ENCODE measurements around the gene C10orf95. TPM values are rescaled to one million over a fixed set of nuclear protein-coding genes. Genes with fewer than 3 reads are reported as not detected.
A peak's percentile ranks its signal among the peaks of the same experiment; 100 is the strongest.

Gene C10orf95
- total and polyA plus RNA-seq, 5 donors from 2014 or later = 0.35 to 1.1 (median 0.52) TPM

DNA sequence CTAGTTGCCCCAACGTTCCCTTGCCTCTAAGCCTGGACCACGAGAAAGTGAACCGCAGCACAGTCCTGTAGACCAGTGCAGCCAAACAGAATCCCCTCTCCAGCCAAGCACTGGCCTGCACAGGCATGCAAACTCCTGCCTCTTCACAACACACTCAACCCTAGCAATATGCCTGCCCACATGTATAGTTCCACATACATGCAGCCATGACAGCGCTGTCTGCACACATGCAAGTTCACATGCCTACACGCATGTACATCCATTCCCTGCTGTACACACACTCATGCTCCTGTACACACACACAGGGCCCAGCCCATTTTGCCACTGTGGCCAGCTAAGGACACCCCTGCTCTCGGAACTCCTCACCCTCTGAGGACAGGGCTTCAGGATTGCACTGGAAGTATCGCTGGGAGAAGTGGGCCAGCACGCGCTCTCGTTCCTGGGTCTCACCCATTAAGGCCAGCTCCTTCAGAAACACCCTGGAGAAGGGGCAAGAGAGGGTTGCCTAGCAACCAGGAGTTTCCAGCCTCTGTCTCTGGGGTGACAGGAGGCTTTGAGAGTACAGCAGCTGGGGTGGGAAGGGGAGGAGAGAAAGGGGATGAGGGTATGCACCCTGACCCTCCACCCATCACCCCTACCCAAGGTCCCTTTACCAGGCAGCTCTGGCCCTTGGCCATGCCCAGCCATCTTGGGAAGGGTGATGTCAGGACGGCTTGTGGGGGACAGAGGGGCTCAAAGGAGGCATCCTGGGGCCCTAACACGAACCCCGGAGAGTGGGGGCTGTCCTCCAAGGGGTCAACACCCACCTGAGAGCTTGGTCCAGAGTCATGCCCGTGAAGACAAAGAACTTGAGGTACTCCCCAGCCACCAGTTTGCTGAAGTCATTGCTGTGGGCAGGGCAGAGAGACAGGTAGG lies 39.7 kb downstream of the C10orf95 start:
- H3K4me1 Mint-ChIP-seq = peaks cover 6 to 35% (median 23%) of the 10 kb centered on the region in 4 donors
- ATAC-seq (ENCODE audit: low read depth in 2 of 2) (no peak), DNase-seq (no peak)
- peak overlapping the region in 1 of 3 donors; percentile 38 for H3K27ac Mint-ChIP-seq
- H3K9me3 Mint-ChIP-seq = peaks cover 0 to 5% (median 0%) of the 10 kb centered on the region in 7 donors
- Histone ChIP-seq H3K36me3 (ENCODE audit: control insufficient read depth, insufficient read depth, low read length) (no peaks in the 10 kb centered on the region), H3K27me3 (ENCODE audit: control insufficient read depth, insufficient read depth, low read length) (peaks cover 16% of the 10 kb centered on the region), H3K9me3 (ENCODE audit: control insufficient read depth in 2 of 2, low read length in 2 of 2) (no peaks in the 10 kb centered on the region), H3K4me3 (ENCODE audit: low read depth, low read length) (no peak overlapping the region), H3K4me1 (ENCODE audit: control insufficient read depth, insufficient read depth, low read length, poor library complexity, severe bottlenecking) (peaks cover 33% of the 10 kb centered on the region), H3K27ac (ENCODE audit: insufficient read depth, low read length, poor library complexity, severe bottlenecking) (no peak overlapping the region)
- peak overlapping the region; percentile 66 to 84 (median 80) for H3K4me3 Mint-ChIP-seq
- no peaks in the 10 kb centered on the region for H3K36me3 Mint-ChIP-seq
- H3K27me3 Mint-ChIP-seq = peaks cover 53% of the 10 kb centered on the region

DNA sequence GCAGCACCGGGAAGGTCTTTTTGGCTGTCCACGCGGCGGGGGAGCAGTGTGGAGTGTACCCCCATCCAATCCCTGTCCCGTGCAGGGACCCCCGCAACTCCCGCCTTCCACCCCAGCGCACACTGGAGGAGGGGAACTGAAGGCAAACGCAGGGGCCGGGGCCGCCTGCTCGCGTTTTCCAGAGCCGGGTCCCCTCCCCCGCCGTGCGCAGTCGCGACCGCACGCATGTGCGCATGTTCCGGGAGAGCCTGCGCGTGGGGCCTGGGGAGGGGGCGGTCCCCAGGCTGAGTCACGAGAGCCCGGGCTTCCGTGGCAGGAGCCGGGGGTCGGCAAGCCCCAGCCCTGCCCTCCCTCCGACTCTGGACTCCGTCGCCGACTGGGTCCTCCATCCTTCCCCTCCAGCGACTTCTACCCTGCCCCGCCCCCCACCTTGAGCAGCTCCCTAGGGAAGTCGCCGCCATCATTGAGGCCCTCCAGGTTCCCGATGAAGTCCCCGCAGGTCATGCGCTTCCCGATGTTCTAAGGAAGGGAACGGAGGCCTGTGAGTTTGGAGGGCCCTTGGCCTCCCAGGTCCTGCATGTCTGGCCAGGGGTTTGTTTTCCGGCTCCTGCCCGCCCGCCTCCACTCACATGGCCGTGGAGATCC lies 40.8 kb downstream of the C10orf95 start:
- no peak overlapping the region for H3K27ac ChIP-seq (ENCODE audit: insufficient read depth, low read length, poor library complexity, severe bottlenecking)
- ATAC-seq (ENCODE audit: low read depth in 2 of 2) (no peak), DNase-seq (peak in 2 of 3 donors; percentile 44 to 45)
- peaks cover 33% of the 10 kb centered on the region for H3K4me1 ChIP-seq (ENCODE audit: control insufficient read depth, insufficient read depth, low read length, poor library complexity, severe bottlenecking)
- H3K27ac Mint-ChIP-seq = peak overlapping the region in 1 of 3 donors; percentile 33
- peaks cover 16% of the 10 kb centered on the region for H3K27me3 ChIP-seq (ENCODE audit: control insufficient read depth, insufficient read depth, low read length)
- peaks cover 6 to 35% (median 23%) of the 10 kb centered on the region in 4 donors for H3K4me1 Mint-ChIP-seq
- peak overlapping the region; percentile 72 to 95 (median 85) for H3K4me3 Mint-ChIP-seq
- no peak overlapping the region for H3K4me3 ChIP-seq (ENCODE audit: low read depth, low read length)
- no peaks in the 10 kb centered on the region for H3K9me3 ChIP-seq (ENCODE audit: control insufficient read depth in 2 of 2, low read length in 2 of 2)
- H3K9me3 Mint-ChIP-seq = peaks cover 0 to 5% (median 0%) of the 10 kb centered on the region in 7 donors
- no peaks in the 10 kb centered on the region for H3K36me3 ChIP-seq (ENCODE audit: control insufficient read depth, insufficient read depth, low read length)
- H3K36me3 Mint-ChIP-seq = no peaks in the 10 kb centered on the region
- peaks cover 47% of the 10 kb centered on the region for H3K27me3 Mint-ChIP-seq

DNA sequence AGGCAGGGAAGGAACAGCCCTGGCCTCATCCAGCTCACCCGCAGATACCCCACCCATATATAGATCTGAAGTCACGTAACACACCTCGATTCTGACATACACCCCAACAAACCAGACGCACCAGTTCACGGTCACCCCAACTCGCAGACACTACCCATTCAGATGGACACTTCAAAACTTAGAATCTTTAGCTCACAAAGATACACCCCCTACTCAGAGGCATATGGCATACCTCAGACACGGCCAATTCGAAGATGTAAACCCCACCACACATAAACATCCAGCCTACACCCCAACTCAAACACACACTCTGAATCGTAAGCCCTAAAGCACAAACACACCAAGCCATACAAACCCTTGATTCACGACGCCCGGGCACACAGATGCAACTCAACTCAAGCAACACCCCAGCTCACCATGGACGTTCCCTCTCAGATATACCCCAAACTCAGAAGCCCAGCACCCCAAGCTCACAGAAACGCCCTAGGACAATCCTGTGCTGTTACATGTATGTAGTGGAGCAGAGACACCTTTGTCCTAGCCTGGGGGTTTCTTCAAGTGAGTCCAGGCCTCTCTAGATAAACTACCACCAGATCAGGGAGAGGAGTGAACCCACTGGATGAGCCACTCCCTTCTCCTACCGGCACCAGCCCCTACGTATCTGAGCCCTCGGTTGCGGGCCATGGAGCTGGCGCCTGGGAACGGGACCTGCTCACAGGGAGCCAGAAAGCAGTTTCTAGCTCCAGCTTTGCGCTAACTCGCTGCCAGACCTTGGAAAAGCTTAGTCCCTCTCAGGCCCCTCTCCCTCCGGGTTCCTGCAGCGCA lies 41.5 kb downstream of the C10orf95 start:
- Mint-ChIP-seq H3K27ac (peak overlapping the region in 2 of 3 donors; percentile 32 to 33), H3K4me3 (peak overlapping the region; percentile 72 to 95 (median 85)), H3K4me1 (peaks cover 6 to 35% (median 23%) of the 10 kb centered on the region in 4 donors), H3K36me3 (no peaks in the 10 kb centered on the region), H3K27me3 (peaks cover 44% of the 10 kb centered on the region), H3K9me3 (peaks cover 0 to 5% (median 0%) of the 10 kb centered on the region in 7 donors)
- Histone ChIP-seq H3K4me3 (ENCODE audit: low read depth, low read length) (peak overlapping the region; percentile 44), H3K4me1 (ENCODE audit: control insufficient read depth, insufficient read depth, low read length, poor library complexity, severe bottlenecking) (peaks cover 33% of the 10 kb centered on the region), H3K27me3 (ENCODE audit: control insufficient read depth, insufficient read depth, low read length) (peaks cover 16% of the 10 kb centered on the region), H3K27ac (ENCODE audit: insufficient read depth, low read length, poor library complexity, severe bottlenecking) (peak overlapping the region; percentile 39), H3K36me3 (ENCODE audit: control insufficient read depth, insufficient read depth, low read length) (no peaks in the 10 kb centered on the region), H3K9me3 (ENCODE audit: control insufficient read depth in 2 of 2, low read length in 2 of 2) (no peaks in the 10 kb centered on the region)
- ATAC-seq (ENCODE audit: low read depth in 2 of 2) (no peak), DNase-seq (no peak)

DNA sequence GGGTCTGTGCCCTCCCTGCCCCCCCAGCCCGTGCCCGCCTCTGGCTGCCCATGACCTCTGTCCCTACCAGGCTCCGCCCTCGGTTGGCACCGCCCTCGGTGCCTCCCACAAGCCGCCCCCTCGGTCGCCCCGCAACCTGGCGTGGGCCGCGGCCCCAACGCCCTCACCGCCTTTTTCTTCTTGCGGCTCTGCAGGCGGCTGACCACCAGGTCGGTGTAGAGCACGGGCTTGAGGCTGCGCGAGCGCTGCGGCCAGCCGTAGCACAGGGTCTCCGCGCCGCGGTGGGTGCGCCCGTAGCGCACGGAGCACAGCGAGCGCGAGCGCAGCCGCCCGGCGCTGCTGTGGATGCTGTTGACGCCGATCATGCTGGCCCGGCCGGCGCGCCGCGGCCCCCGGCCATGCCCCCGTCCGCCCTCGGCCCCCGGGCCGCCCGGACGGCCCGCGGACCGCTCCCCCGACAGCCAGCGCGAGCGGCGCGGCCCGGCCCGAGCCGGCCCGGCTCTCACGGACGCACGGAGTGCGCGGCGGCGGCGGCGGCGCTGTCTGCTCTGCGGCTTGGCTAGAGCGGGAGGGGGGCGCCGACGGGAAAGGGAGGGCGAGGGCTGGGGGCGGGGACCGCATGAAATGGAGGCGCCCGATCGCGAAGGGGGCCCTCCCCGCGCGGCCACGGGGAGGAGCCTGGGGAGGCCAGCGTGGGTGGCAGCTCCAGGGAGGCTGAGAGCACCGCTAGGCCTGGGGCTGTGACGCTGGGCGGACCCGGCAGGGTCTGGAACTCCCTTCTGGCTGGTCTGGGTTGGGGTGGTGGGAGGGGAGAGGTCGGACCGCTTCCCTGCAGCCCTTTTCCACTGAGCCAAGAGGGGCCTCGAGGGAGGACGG lies 42.4 kb downstream of the C10orf95 start:
- Mint-ChIP-seq H3K27me3 (peaks cover 44% of the 10 kb centered on the region), H3K4me1 (peaks cover 6 to 35% (median 23%) of the 10 kb centered on the region in 4 donors), H3K4me3 (peak overlapping the region; percentile 83 to 95 (median 86)), H3K27ac (no peak overlapping the region), H3K36me3 (no peaks in the 10 kb centered on the region), H3K9me3 (peaks cover 0 to 5% (median 0%) of the 10 kb centered on the region in 7 donors)
- Histone ChIP-seq H3K27me3 (ENCODE audit: control insufficient read depth, insufficient read depth, low read length) (peaks cover 16% of the 10 kb centered on the region), H3K4me1 (ENCODE audit: control insufficient read depth, insufficient read depth, low read length, poor library complexity, severe bottlenecking) (peaks cover 33% of the 10 kb centered on the region), H3K27ac (ENCODE audit: insufficient read depth, low read length, poor library complexity, severe bottlenecking) (peak overlapping the region; percentile 39), H3K36me3 (ENCODE audit: control insufficient read depth, insufficient read depth, low read length) (no peaks in the 10 kb centered on the region), H3K9me3 (ENCODE audit: control insufficient read depth in 2 of 2, low read length in 2 of 2) (no peaks in the 10 kb centered on the region), H3K4me3 (ENCODE audit: low read depth, low read length) (no peak overlapping the region)
- DNase-seq (peak; percentile 47 to 60 (median 58)), ATAC-seq (ENCODE audit: low read depth in 2 of 2) (peak; percentile 42 to 65)

DNA sequence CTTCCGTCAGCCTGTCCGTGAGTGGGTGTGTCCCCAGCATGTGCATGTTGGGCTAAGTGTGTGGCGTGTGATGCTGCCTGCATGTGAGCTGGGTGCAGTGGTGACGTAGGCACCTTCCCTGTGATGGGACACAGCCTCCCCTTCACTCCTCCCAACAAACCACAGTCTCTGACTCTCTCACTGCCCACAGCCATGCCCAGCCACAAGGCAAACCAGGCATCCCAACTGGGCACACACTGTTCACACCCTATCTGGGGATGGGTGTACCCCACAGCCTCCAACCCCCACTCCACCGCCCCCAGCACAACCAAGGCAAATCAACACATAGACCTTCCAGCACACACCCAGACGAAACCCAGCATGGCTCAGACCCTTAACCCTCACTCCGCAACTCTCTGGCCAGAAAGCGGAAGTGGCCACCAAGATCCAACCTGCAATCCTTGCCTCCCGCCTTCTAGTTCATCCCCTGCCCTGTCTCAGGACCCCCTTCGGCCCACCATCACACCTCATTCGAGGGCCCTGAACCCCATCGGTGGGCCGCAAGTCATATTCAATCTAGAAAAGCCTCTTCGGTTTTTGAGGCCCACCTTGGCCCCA lies 43.1 kb downstream of the C10orf95 start:
- H3K4me1 ChIP-seq (ENCODE audit: control insufficient read depth, insufficient read depth, low read length, poor library complexity, severe bottlenecking) = peaks cover 33% of the 10 kb centered on the region

DNA sequence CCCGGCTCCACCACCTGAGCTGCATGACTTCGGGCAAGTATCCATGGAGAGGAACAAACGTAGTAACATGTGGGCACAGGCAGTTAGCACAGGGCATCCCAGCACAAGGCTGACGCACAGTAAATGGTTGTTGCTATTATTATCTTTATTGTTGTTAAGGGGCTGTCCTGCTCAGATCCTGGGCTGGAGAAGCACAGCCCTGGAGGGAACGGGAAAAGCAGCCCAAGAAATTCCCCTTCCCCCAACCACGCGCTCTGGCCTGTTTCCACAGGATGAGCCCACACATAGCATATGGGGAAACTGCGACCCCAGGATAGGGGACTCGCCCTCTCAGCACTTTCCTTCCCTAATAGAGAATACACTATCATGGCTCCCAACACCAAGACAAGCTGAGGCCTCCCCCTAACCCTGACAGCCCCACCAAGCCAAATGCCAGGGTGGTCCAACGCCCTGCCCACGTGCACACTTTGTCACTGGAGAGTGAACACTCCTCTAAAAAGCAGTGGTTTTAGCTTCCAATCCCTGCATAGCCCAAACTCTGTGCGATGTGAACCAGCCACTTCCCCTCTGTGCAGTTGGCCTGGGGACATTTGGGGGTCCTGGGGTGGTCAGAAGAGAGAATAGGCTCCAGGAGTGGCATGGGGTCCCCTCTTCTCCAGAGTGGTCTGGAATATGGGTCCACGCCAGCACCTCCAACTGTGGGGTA lies 43.8 kb downstream of the C10orf95 start:
- Mint-ChIP-seq H3K27me3 (peaks cover 32% of the 10 kb centered on the region), H3K4me1 (peaks cover 6 to 27% (median 16%) of the 10 kb centered on the region in 4 donors), H3K36me3 (no peaks in the 10 kb centered on the region), H3K9me3 (peaks cover 0 to 3% (median 0%) of the 10 kb centered on the region in 7 donors), H3K4me3 (peak overlapping the region in 3 of 4 donors; percentile 67 to 86 (median 73)), H3K27ac (peak overlapping the region in 1 of 3 donors; percentile 34)
- no peaks in the 10 kb centered on the region for H3K9me3 ChIP-seq (ENCODE audit: control insufficient read depth in 2 of 2, low read length in 2 of 2)
- no peak overlapping the region for H3K4me3 ChIP-seq (ENCODE audit: low read depth, low read length)
- peaks cover 16% of the 10 kb centered on the region for H3K27me3 ChIP-seq (ENCODE audit: control insufficient read depth, insufficient read depth, low read length)
- ATAC-seq (ENCODE audit: low read depth in 2 of 2) (no peak), DNase-seq (no peak)
- no peaks in the 10 kb centered on the region for H3K36me3 ChIP-seq (ENCODE audit: control insufficient read depth, insufficient read depth, low read length)
- peaks cover 28% of the 10 kb centered on the region for H3K4me1 ChIP-seq (ENCODE audit: control insufficient read depth, insufficient read depth, low read length, poor library complexity, severe bottlenecking)
- no peak overlapping the region for H3K27ac ChIP-seq (ENCODE audit: insufficient read depth, low read length, poor library complexity, severe bottlenecking)

More for the DNA sequence above, 43.1 kb downstream of the C10orf95 start:
- Histone ChIP-seq H3K9me3 (ENCODE audit: control insufficient read depth in 2 of 2, low read length in 2 of 2) (no peaks in the 10 kb centered on the region), H3K4me3 (ENCODE audit: low read depth, low read length) (no peak overlapping the region), H3K27ac (ENCODE audit: insufficient read depth, low read length, poor library complexity, severe bottlenecking) (no peak overlapping the region), H3K27me3 (ENCODE audit: control insufficient read depth, insufficient read depth, low read length) (peaks cover 16% of the 10 kb centered on the region), H3K36me3 (ENCODE audit: control insufficient read depth, insufficient read depth, low read length) (no peaks in the 10 kb centered on the region)
- ATAC-seq (ENCODE audit: low read depth in 2 of 2) = no peak
- Mint-ChIP-seq H3K4me1 (peaks cover 6 to 34% (median 22%) of the 10 kb centered on the region in 4 donors), H3K4me3 (peak overlapping the region; percentile 62 to 86 (median 64)), H3K27ac (peak overlapping the region in 1 of 3 donors; percentile 79), H3K27me3 (peaks cover 39% of the 10 kb centered on the region), H3K9me3 (peaks cover 0 to 4% (median 0%) of the 10 kb centered on the region in 7 donors), H3K36me3 (no peaks in the 10 kb centered on the region)
- DNase-seq = no peak

All from CD4-positive, CD25-positive, alpha-beta regulatory T cell (primary cell).